Thyroid gland (tissue), 4 donors: ENCODE measurements around the gene NCOA5. TPM values are rescaled to one million over a fixed set of nuclear protein-coding genes. Genes with fewer than 3 reads are reported as not detected.

Source experiments
- DNase-seq, 2 donors: peaks; one replicate each; pipeline ENCODE4 v3.0.0-alpha.2; 2019
- H3K27ac ChIP-seq, 3 donors: fragments of 200-600 bp; sonication (generic); 1 replicate in 2 of 3; 2 replicates in 1 of 3; pipeline ENCODE4 v1.5.1; 2016 to 2019; ENCODE audit warnings: mild to moderate bottlenecking in 1 of 3, moderate library complexity in 1 of 3
- H3K27me3 ChIP-seq: fragments of 200-600 bp; sonication (generic); one replicate; pipeline ENCODE4 v1.5.1; 2019
- H3K36me3 ChIP-seq, 2 donors: fragments of 200-600 bp; sonication (generic); one replicate each; pipeline ENCODE4 v1.5.1; 2016 to 2019
- H3K4me1 ChIP-seq, 2 donors: fragments of 200-600 bp; sonication (generic); one replicate each; pipeline ENCODE4 v1.5.1; 2017 to 2019
- H3K4me3 ChIP-seq, 3 donors: fragments of 200-600 bp; sonication (generic); replicated peaks in 1 of 3; 1 replicate in 2 of 3; 2 replicates in 1 of 3; pipeline ENCODE4 v1.5.1; 2016; ENCODE audit warnings: mild to moderate bottlenecking in 1 of 3
- H3K9me3 ChIP-seq: fragments of 200-600 bp; sonication (generic); one replicate; pipeline ENCODE4 v1.5.1; 2017
- CTCF ChIP-seq, 6 experiments: fragments of 200-600 bp in 3 of 6; fragments of 450-650 bp in 3 of 6; sonication (generic) in 3 of 6; IDR thresholded peaks; one replicate each; pipeline ENCODE4 v1.5.1; 2016 to 2019; ENCODE audit warnings: antibody characterized with exemption in 6 of 6, mild to moderate bottlenecking in 2 of 6, inconsistent platforms in 1 of 6, moderate library complexity in 1 of 6
- POLR2A ChIP-seq, 2 donors: fragments of 450-650 bp; IDR thresholded peaks; one replicate each; pipeline ENCODE4 v1.6.1; 2017; ENCODE audit warnings: antibody characterized with exemption in 2 of 2, mild to moderate bottlenecking in 2 of 2, moderate library complexity in 1 of 2
- WGBS, 2 donors: methylation state at CpG; one replicate each; pipeline ENCODE4 v1.1.5; 2017; 5-methylcytosine and 5-hydroxymethylcytosine counted together
- intact Hi-C: fragments of 100-400 bp; cut with DNase I; formaldehyde crosslinking; loops from one replicate; pipeline ENCODE4 v1.15.1; 2023
- total RNA-seq, 4 donors: library from RNA; depleted of rRNA; stranded (reverse); fragments of >200 nt; gene quantifications; one replicate each; pipeline ENCODE4 v1.2.3, GENCODE V29; 2016

The NCOA5 gene
- total RNA-seq, 4 donors from 2014 or later, result 31.4 to 46.1 (median 37.4) TPM

DNA sequence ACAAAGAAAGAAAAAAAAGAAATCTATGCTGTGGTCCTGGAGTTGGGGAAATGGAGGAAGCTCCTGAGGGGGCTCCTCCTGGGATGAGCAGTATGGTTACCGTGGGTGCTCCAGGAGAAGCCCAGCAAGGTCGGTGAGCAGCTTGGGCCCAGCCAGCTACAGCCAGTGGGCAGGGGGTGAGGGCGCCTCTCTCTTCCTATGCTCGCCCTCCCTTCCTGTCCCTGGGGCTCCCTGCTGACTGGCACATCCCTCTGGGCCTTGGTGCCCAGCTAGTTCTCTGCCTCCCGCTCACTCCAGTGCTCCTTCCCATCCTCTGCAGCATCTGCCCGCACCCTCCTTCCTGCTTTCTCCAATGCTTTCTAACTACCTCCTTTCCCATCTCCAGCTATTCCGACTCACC, 45.0 kb upstream of the NCOA5 start:
- Histone ChIP-seq H3K4me1 (peaks cover 4 to 22% of the 10 kb centered on the region in 2 donors), H3K27ac (no peak overlapping the region), H3K27me3 (no peaks in the 10 kb centered on the region), H3K4me3 (no peak overlapping the region), H3K36me3 (no peaks in the 10 kb centered on the region), H3K9me3 (no peaks in the 10 kb centered on the region)
- intact Hi-C loops, result loop anchor here (5.0 kb wide), 1 partner anchor 213 kb away; no protein-coding TSS in a partner anchor
- TF ChIP-seq CTCF (IDR thresholded peaks at IDR 0.05) (no peak), POLR2A (IDR thresholded peaks at IDR 0.05) (no peak)
- DNase-seq, result no peak
- 84 to 89% methylated on average over 7 of the region's 7 CpGs for WGBS, 2 donors

DNA sequence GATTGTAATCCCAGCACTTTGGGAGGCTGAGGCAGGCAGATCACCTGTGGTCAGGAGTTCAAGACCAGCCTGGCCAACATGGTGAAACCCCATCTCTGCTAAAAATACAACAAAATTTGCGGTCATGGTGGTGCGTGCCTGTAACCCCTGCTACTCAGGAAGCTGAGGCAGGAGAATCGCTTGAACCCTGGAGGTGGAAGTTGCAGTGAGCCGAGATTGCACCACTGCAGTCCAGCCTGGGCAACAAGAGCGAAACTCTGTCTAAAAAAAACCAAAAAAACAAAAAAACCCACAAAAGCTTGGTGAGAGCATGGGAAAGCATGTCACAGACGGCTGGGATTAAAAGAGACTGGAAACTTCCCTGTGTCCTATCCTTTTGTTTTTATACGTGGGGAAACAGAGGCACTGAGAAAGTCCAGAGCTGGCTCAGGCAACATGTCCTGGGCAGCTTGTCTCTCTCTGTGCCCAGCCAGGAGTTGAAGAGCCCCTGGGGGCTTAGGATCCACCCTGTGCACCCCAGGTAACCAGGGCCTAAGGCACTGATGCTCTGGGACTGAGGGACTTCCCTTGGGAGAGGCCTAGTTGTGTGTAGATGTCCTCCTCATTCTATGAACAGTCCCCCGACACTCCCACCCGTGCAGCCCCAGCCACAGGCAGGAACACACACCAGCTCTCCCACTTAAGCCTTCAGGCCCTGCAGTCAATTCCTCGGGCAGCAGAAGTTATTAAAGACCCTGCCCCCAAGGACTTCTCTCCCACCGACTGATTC, 44.3 kb upstream of the NCOA5 start:
- Histone ChIP-seq H3K36me3 (no peaks in the 10 kb centered on the region), H3K9me3 (no peaks in the 10 kb centered on the region), H3K27ac (no peak overlapping the region), H3K27me3 (no peaks in the 10 kb centered on the region), H3K4me3 (no peak overlapping the region), H3K4me1 (peaks cover 0 to 15% of the 10 kb centered on the region in 2 donors)
- intact Hi-C loops, result loop anchor here (2.0 kb wide), 1 partner anchor 39 kb away; no protein-coding TSS in a partner anchor
- TF ChIP-seq POLR2A (IDR thresholded peaks at IDR 0.05), result no peak
- TF ChIP-seq CTCF (IDR thresholded peaks at IDR 0.05), result no peak
- 79 to 80% methylated on average over 11 of the region's 11 CpGs for WGBS, 2 donors
- no peak for DNase-seq

- Histone ChIP-seq H3K4me3 (no peak overlapping the region), H3K4me1 (peaks cover 0 to 9% of the 10 kb centered on the region in 2 donors), H3K36me3 (no peaks in the 10 kb centered on the region), H3K27ac (no peak overlapping the region), H3K27me3 (no peaks in the 10 kb centered on the region), H3K9me3 (no peaks in the 10 kb centered on the region)
- 15 to 16% methylated on average over 15 to 17 of the region's 17 CpGs for WGBS, 2 donors
- DNase-seq, result peak; percentile 77
- TF ChIP-seq POLR2A (IDR thresholded peaks at IDR 0.05) (no peak), CTCF (IDR thresholded peaks at IDR 0.05) (peak; percentile 45 to 90 (median 81))
- intact Hi-C loops, result loop anchor here (2.0 kb wide), 1 partner anchor 40 kb away; no protein-coding TSS in a partner anchor
These were observed 43.0 kb upstream of the NCOA5 start for GRCh38 chr20:46132705-46133120.

DNA sequence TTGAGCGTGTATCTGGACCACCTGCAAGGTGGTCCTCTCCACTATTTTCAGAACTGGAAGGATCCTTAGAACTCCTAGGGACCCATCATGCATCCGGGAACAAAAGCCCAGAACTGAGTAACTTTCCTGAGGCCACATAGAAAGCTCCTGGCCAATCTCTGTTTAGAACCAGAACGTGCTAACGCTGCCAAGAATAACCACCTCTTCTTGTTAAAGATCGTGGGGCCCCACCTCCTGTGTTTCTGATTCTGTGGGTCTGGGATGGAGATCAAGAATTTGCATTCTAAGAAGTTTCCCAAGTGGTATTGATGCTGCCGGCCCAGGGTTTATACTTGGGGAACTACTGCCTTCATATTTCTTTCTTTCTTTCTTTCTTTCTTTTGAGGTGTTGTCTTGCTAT, 41.6 kb upstream of the NCOA5 start:
- H3K27ac ChIP-seq, result no peak overlapping the region
- H3K4me1 ChIP-seq, result peaks cover 0 to 9% of the 10 kb centered on the region in 2 donors
- 14 to 18% methylated on average over 6 of the region's 6 CpGs for WGBS, 2 donors
- intact Hi-C loops, result no loop called here
- no peak overlapping the region for H3K4me3 ChIP-seq
- no peaks in the 10 kb centered on the region for H3K9me3 ChIP-seq
- H3K36me3 ChIP-seq, result no peaks in the 10 kb centered on the region
- no peak for TF ChIP-seq CTCF (IDR thresholded peaks at IDR 0.05)
- no peak for TF ChIP-seq POLR2A (IDR thresholded peaks at IDR 0.05)
- no peak for DNase-seq
- no peaks in the 10 kb centered on the region for H3K27me3 ChIP-seq

- peak; percentile 66 to 81 for DNase-seq
- H3K27me3 ChIP-seq, result no peaks in the 10 kb centered on the region
These were observed 40.8 kb upstream of the NCOA5 start for GRCh38 chr20:46130534-46130933.

More at GRCh38 chr20:46130534-46130933, 40.8 kb upstream of the NCOA5 start:
- peaks cover 0 to 9% of the 10 kb centered on the region in 2 donors for H3K4me1 ChIP-seq
- 24 to 38% methylated on average over 4 of the region's 4 CpGs for WGBS, 2 donors
- intact Hi-C loops, result no loop called here
- H3K27ac ChIP-seq, result no peak overlapping the region
- H3K36me3 ChIP-seq, result no peaks in the 10 kb centered on the region
- H3K4me3 ChIP-seq, result no peak overlapping the region
- TF ChIP-seq CTCF (IDR thresholded peaks at IDR 0.05), result no peak
- no peak for TF ChIP-seq POLR2A (IDR thresholded peaks at IDR 0.05)
- no peaks in the 10 kb centered on the region for H3K9me3 ChIP-seq
